Tibial nerve (tissue), 3 donors: Measurements from ENCODE around the gene ELMO2.

ENCODE experiments used
- POLR2A ChIP-seq, 2 donors: fragments of 450-650 bp; IDR thresholded peaks; one replicate each; pipeline ENCODE4 v1.6.1; 2017; ENCODE audit warnings: antibody characterized with exemption in 2 of 2, mild to moderate bottlenecking in 2 of 2, moderate library complexity in 2 of 2
- TF ChIP-seq, protein P1 (sequence below), 5 experiments: fragments of 200-600 bp in 3 of 5; fragments of 450-650 bp in 2 of 5; sonication (generic) in 3 of 5; IDR thresholded peaks; one replicate each; pipeline ENCODE4 v1.5.1; 2016 to 2019; ENCODE audit warnings: antibody characterized with exemption in 5 of 5, mild to moderate bottlenecking in 3 of 5, moderate library complexity in 2 of 5

DNA sequence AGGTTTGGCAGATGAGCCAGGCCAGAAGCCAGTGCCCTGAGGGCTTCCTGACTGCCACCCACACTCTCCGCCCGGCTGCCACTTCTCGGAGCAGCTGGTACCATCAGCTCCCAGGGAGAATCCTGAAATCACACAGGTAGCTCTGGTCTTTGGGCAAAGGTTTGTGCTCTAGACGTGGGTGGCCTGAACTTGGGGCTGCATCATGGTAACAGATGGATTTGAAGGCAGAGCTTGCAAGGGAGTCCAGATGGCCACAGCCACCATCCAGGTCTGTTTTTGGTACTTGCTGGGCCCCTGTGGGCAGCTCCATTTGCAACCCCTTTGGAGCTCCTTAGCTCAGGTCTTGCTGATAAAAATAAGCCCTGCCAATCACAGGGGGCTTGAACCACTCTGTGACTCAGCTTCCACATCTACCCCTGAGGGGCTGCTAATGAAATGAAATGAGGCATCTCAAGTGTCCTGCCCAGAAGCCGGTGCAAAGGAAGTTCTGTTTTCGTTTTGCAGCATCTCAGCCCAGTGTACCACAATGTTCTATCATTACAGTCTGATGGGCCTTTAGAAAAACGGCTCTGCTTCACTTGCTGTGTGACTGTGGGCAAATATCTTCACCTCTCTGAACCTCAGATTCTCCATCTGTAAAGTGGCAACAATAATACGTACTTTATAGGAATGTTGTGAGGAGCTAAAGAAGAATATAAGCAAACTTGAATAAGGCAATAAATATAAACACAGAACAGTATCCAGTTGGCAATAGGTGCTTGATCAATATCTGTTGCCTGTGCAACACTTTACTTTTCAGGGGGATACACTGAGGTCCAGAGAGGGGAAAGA lies 73.0 kb downstream of the ELMO2 start:
- TF ChIP-seq POLR2A (IDR thresholded peaks at IDR 0.05): no peak
- TF ChIP-seq, protein P1, sequence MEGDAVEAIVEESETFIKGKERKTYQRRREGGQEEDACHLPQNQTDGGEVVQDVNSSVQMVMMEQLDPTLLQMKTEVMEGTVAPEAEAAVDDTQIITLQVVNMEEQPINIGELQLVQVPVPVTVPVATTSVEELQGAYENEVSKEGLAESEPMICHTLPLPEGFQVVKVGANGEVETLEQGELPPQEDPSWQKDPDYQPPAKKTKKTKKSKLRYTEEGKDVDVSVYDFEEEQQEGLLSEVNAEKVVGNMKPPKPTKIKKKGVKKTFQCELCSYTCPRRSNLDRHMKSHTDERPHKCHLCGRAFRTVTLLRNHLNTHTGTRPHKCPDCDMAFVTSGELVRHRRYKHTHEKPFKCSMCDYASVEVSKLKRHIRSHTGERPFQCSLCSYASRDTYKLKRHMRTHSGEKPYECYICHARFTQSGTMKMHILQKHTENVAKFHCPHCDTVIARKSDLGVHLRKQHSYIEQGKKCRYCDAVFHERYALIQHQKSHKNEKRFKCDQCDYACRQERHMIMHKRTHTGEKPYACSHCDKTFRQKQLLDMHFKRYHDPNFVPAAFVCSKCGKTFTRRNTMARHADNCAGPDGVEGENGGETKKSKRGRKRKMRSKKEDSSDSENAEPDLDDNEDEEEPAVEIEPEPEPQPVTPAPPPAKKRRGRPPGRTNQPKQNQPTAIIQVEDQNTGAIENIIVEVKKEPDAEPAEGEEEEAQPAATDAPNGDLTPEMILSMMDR (IDR thresholded peaks at IDR 0.05): no peak
